Pericardium fibroblast (primary cell): Measurements from ENCODE around the gene PRPF8. TPM values are rescaled to one million over a fixed set of nuclear protein-coding genes. Genes with fewer than 3 reads are reported as not detected.

ENCODE experiments used
- total RNA-seq: library from RNA; depleted of rRNA; stranded (reverse); fragments of >200 nt; gene quantifications from 2 replicates; pipeline ENCODE4 v1.2.3, GENCODE V29; 2015

PRPF8 gene
- 82.6 and 120 TPM in 2 replicates for total RNA-seq

GRCh38 chr17:1684378-1685189, at the start of gene PRPF8:
Gene PRPF8 (minus strand): TSS chr17:1684867. CDS start chr17:1684571, 296 bp downstream.

GRCh38 chr17:1724351-1724868, 39.7 kb upstream of the PRPF8 start, which contains the start of gene WDR81:
Gene WDR81 (plus strand): TSS chr17:1724704. CDS start chr17:1724960, 256 bp downstream.

GRCh38 chr17:1709971-1710806, 25.5 kb upstream of the PRPF8 start, which contains the start of gene TLCD2:
Gene TLCD2 (minus strand): TSS chr17:1710377. CDS start chr17:1710242, 135 bp downstream.

GRCh38 chr17:1649844-1650501, 34.7 kb downstream of the PRPF8 start, which contains the start of gene RILP:
Gene RILP (minus strand): TSS chr17:1649866. CDS start chr17:1649804, 62 bp downstream.

GRCh38 chr17:1645207-1646171, 39.2 kb downstream of the PRPF8 start, which contains the start of gene SCARF1:
Gene SCARF1 (minus strand): TSS chr17:1645732. CDS start chr17:1645697, 35 bp downstream.

GRCh38 chr17:1627982-1628855, 56.4 kb downstream of the PRPF8 start, which contains the start of gene SLC43A2:
Gene SLC43A2 (minus strand): TSS chr17:1628834. CDS start chr17:1627874, 960 bp downstream.

Other genes with a start within 250 kb of the PRPF8 start
- gene CRK, start 228.6 kb downstream of the PRPF8 start, total RNA-seq: 50.9 and 70.1 TPM in 2 replicates
- 78.4 and 129 TPM in 2 replicates for gene MYO1C, start 192.2 kb downstream of the PRPF8 start, total RNA-seq
- gene INPP5K, start 168.3 kb downstream of the PRPF8 start, total RNA-seq: 31.2 and 37.6 TPM in 2 replicates
- 23.2 and 27.4 TPM in 2 replicates for gene PITPNA, start 122.1 kb downstream of the PRPF8 start, total RNA-seq
- 2.9 and 9.7 TPM in 2 replicates for gene SLC43A2, start 56.0 kb downstream of the PRPF8 start, total RNA-seq
- under 0.01 and 2.1 TPM in 2 replicates for gene SCARF1, start 39.1 kb downstream of the PRPF8 start, total RNA-seq
- gene RILP, start 35.0 kb downstream of the PRPF8 start, total RNA-seq: 11.3 and 17.4 TPM in 2 replicates
- 13.2 and 15.3 TPM in 2 replicates for gene TLCD2, start 25.5 kb upstream of the PRPF8 start, total RNA-seq
- 23.2 and 27.5 TPM in 2 replicates for gene WDR81, start 39.8 kb upstream of the PRPF8 start, total RNA-seq
- gene SERPINF2, start 58.0 kb upstream of the PRPF8 start, total RNA-seq: 0.35 and 1.9 TPM in 2 replicates
- 1,032 and 1,366 TPM in 2 replicates for gene SERPINF1, start 77.2 kb upstream of the PRPF8 start, total RNA-seq
- 4.5 and 4.6 TPM in 2 replicates for gene SMYD4, start 145.0 kb upstream of the PRPF8 start, total RNA-seq
- gene RPA1, start 145.1 kb upstream of the PRPF8 start, total RNA-seq: 16.8 and 23.7 TPM in 2 replicates